Upper lobe of left lung (tissue), 4 donors: ENCODE results near the gene VAT1L.

Source experiments
- CTCF ChIP-seq, 6 experiments: fragments of 450-650 bp in 4 of 6; fragments of 200-600 bp in 2 of 6; sonication (generic) in 2 of 6; IDR thresholded peaks; one replicate each; pipeline ENCODE4 v1.5.1; 2016 to 2019; ENCODE audit warnings: antibody characterized with exemption in 6 of 6
- POLR2A ChIP-seq, 4 donors: fragments of 450-650 bp; IDR thresholded peaks; one replicate each; pipeline ENCODE4 v1.5.1; 2016 to 2017; ENCODE audit warnings: antibody characterized with exemption in 4 of 4, mild to moderate bottlenecking in 2 of 4
- POLR2AphosphoS5 ChIP-seq, 2 donors: sonication (generic); formaldehyde crosslinking; IDR thresholded peaks; one replicate each; pipeline ENCODE4 v1.5.1; 2017; ENCODE audit warnings: antibody characterized with exemption in 2 of 2

DNA sequence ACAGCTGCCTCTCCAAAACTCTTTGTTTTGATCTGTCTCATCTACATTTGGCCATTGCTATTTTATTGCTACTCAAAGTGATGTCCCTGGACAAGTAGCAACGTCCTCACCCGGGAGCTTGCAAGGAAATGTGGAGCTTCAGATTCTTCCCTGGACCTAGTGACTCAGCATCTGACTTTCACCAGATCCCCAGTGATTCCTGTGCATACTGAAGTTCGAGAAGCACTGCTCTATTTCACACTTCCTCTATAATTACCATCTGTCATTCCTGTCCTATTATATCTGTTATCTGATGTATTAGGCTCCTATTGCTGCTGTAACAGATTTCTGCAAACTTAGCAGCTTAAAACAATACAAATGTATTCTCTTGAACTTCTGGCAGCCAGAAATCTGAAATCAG, 28.5 kb upstream of the VAT1L start:
- TF ChIP-seq POLR2AphosphoS5 (IDR thresholded peaks at IDR 0.05) (no peak), CTCF (IDR thresholded peaks at IDR 0.05) (no peak), POLR2A (IDR thresholded peaks at IDR 0.05) (no peak)
